GM12892 (cell line): Measurements from ENCODE around the gene OTUD4.

Source experiments
- POLR2A ChIP-seq: IDR thresholded peaks from 2 replicates; pipeline ENCODE4 v1.6.1; 2011; ENCODE audit warnings: low read depth, low read length, control low read depth
- POLR2AphosphoS5 ChIP-seq: IDR thresholded peaks from 2 replicates; pipeline ENCODE4 v1.6.1; 2011; ENCODE audit warnings: low read depth, low read length, control low read depth
- TAF1 ChIP-seq: IDR thresholded peaks from 2 replicates; pipeline ENCODE4 v1.6.1; 2011; ENCODE audit warnings: low read depth, mild to moderate bottlenecking, control low read depth, low read length, borderline replicate concordance

- TF ChIP-seq POLR2AphosphoS5 (no peak), POLR2A (no peak), TAF1 (no peak)
Measured at GRCh38 chr4:145130130-145130529, 50.3 kb downstream of the OTUD4 start.
